HG03442 (cell line): ENCODE data around the gene ERI2.
"Not testable (repeated sequence)": the region's sequence is repeated elsewhere in the genome, so short reads cannot be mapped to it uniquely, and the experiment has no call there.

Experiments
- ATAC-seq: cut with Tn5 transposase; IDR thresholded peaks from one replicate; pipeline ENCODE4 v1.9.1; 2021; ENCODE audit warnings: mild to moderate bottlenecking, moderate library complexity; ENCODE audit not compliant: unreplicated experiment

Gene ERI2

DNA sequence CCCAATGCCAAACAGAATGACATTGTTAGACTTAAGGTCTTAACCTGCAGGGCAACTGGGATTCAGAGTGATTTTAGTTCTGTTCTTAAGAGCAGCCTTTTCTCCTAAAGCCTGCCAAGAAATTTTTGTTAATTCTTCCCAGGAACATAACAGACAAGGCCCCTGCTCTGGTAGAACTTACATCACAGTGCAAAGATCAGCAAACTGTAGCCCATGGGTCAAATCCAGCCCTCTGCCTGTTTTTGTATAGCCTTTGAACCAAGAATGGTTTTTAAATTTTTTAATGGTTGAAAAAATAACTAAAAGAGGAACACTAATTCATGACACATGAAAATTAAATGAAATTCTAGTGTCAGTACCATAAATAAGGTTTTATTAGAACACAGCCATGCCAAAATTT is 38.7 kb downstream of the ERI2 start:
- no peak for ATAC-seq

DNA sequence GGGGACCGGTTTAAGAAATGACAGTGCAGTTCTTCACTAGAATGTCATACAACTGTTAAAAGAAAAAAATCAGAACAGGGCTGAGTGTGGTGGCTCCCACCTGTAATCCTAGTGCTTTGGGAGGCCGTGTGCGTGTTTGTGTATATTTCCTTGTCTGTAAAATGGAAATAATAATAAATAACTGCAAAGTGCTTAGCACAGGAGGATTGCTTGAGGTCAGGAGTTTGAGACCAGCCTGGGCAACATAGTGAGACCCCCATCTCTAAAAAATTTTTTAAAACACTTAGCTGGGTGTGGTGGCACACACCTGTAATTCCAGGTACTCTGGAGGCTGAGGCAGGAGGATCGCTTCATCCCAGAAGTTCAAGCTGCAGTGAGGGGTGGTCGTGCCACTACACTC is 40.0 kb downstream of the ERI2 start:
- ATAC-seq = no peak

DNA sequence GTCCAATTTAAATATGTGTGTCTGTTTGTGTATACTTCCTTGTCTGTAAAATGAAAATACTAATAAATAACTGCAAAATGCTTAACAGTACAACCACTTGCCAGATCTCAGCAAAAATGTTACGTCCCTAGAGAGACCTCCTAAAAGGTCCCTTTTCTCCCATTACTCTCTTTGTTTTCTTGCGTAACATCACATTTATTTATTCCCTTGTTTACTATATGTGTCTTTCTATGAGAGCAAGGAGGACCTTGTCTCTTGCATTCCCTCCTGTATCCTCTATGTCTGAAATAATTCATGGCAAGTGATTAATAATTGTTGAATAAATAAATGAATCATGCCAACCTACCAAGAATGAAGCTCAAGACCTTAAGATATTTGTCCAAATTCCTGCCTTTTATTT is 40.5 kb downstream of the ERI2 start:
- ATAC-seq = no peak

DNA sequence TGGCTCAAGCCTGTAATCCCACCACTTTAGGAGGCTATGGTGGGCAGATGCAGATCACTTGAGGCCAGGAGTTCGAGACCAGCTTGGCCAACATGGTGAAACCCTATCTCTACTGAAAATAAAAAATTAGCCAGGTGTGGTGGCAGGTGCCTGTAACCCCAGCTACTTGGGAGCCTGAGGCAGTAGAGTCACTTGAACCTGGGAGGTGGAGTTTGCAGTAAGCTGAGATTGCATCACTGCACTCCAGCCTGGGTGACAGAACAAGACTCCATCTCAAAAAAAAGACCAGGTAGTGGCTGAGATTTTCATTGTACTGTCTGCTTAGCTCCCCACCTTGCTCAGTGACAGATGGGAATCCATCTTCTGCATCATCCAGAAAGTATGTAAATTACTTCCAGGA is 41.8 kb downstream of the ERI2 start:
- not testable (repeated sequence) for ATAC-seq

DNA sequence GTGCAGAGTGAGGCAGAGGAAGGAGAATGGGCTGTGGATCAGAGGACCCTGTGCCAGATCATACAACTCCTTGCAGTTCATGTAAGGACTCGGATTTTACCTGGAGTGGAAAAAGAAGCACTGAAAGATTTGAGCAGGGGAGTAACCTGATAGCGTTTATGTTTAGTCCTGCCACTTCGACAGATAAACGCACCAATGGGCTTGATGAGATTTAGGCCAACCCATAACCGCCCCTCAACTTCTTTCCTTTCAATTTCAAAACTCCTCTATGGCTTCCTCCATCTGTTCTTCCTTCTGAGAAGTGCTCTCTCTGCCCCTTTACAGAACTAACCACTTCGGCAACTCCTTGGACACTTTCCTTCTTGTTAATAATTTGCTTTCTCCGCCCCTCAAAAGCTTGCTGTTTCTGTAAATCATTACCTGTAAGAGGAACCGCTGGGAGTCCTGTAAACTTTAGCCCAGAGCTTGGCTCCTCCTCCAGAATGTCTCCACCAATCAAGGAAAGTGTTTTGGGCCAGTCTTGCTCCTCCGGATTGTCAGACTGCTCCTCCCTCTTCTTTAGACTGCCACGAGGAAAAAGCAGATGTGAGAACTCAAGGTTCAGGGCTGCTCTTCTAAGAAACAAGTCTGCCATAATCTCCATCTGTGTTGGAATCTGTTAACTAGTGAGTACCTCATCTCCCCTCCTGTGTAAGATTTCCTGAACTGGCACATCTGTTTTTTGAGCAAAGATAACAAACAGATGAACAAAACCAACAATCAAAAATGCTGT is 42.6 kb downstream of the ERI2 start, which contains the start of gene ACSM3:
Gene ACSM3, plus strand, starts transcription at position 554 of the 772 bp plus-strand sequence. CDS start 6,021 bp downstream, outside the sequence.
- ATAC-seq = peak; percentile 97

DNA sequence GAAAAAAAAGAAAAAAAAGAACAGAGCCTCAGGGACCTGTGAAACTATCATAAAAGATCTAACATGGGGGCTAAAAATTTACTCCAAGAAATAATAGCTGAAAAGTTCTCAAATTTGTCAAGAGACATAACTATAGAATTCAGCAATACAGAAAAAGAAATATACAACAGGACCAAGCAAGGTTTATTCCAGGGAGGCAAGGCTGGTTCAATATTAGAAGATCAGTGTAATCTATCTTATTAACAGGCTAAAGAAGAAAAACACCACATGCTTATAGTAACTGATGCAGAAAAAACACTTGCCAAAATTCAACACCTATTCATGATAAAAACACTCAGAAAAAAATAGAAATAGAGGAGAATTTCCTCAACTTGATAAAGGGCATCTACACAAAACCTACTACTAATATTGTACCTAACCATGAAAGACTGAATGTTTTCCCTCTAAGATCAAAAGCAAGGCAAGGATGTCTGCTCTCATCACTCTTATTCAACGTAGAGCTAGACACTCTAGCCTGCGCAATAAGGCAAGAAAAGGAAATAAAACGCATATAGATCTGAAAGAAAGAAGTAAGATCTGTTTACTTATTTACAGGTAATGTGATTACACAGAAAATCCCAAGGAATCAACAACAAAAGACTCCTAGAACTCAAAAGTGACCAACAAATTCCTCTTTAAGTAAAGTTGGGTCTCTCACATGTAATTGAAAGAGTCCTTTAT is 43.7 kb downstream of the ERI2 start:
- no peak for ATAC-seq

DNA sequence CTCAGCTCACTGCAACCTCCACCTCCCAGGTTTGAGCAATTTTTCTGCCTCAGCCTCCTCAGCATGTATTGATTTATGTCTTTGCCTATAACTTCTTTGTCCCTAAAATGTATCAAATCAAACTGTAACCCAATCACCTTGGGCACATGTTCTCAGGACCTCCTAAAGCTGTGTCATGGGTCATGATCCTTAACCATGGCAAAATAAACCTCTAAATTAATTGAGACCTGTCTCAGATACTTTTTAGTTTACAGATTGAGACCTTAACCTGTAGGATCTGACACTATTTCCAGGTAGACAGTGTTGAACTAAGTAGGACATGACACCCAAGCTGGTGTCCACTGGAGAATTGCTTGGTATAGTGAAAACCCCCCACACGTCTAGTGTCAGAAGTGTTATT is 45.1 kb downstream of the ERI2 start:
- no peak for ATAC-seq

DNA sequence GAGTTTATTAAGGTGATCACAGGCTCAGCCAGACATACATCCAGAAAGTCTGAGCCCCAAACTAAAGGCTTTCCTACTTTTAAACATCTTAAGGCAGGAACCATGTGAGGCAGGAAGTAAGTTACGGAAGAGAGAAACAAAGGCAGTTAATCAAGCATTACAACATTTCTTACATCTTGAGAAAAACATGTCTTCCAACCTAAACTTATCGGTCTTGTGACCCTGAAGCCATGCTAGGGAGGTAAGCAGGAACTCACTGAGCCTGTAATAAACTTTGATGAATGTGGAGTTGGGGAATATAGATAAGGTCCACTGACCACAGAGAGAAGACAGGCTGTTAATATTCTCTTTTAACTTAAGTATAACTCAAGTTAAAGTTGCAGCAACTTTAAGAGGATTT is 45.9 kb downstream of the ERI2 start:
- no peak for ATAC-seq

DNA sequence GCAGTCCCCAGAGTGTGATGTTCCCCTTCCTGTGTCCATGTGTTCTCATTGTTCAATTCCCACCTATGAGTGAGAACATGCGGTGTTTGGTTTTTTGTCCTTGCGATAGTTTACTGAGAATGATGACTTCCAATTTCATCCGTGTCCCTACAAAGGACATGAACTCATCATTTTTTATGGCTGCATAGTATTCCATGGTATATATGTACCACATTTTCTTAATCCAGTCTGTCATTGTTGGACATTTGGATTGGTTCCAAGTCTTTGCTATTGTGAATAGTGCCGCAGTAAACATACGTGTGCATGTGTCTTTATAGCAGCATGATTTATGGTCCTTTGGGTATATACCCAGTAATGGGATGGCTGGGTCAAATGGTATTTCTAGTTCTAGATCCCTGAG is 50.5 kb downstream of the ERI2 start:
- ATAC-seq = not testable (repeated sequence)

DNA sequence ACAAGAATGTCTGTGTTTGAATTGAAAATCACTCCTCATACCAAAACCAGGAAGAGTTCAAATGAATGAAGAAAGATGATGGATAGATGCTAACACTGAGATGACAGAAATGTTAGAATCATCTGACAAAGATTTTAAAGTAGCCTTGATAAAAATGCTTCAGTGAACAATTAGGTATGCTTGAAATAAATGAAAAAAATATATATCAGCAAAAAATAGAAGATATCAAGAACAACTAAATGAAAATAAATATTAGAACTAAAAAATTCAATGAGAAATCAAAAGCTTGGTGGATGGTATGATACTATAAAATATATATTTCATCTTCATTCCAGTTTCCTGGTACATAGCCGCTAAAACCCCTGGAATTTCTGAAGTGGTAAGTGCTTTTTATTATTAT is 51.0 kb downstream of the ERI2 start:
- no peak for ATAC-seq

DNA sequence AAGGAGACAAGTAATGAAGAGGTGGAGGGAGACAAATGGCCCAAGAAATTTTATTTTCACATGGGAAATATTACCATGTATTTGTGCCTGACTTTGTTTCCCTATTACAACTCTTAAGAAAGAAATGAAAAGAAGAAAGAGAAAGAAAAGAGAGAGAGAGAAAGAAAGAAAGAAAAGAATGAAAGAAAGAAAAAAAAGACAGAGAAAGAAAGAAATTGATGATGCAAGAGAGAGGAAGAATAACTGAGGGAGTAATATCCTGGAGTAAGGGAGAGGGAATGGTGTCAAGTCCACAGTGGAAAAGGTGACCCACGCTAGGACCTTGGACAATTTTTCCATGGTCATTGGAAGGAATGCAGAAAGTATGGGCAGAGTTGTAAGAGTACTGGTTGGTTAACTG is 52.5 kb downstream of the ERI2 start:
- ATAC-seq = no peak

DNA sequence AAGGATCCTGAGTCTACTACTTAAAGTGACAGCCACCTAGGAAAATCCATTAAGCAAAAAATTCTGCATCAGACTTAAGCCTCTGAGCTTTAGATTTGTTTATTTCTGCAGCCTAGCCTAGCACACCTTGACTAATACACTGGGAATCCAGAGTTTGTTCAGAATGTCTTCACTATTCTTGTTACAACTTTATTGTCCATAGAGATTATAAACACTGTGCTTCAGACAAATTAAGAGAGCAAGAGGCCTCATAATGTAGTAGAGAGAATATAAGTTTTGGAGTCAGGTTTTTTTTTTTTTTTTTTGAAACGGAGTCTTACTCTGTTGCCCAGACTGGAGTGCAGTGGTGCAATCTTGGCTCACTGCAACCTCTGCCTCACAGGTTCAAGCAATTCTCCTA is 55.7 kb downstream of the ERI2 start:
- no peak for ATAC-seq

DNA sequence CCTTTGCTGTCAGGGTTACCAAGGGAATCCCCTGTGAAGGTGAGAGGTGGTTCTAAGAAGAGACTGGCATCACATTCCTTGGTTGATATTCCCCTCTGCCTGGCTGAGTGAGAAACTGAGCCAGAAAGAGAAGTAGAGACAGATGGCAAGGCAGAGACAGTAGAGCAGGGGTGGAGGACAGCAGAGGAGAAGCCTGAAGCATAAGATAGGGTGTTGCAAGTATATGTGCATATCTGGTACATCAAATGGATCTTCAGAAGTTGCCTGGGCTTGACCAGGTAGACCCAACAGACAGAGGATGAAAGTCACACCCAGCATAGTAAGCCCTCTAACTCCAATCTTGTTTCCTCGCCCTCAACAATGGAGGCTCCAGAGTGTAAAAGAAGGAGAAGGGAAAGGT is 56.8 kb downstream of the ERI2 start:
- no peak for ATAC-seq

DNA sequence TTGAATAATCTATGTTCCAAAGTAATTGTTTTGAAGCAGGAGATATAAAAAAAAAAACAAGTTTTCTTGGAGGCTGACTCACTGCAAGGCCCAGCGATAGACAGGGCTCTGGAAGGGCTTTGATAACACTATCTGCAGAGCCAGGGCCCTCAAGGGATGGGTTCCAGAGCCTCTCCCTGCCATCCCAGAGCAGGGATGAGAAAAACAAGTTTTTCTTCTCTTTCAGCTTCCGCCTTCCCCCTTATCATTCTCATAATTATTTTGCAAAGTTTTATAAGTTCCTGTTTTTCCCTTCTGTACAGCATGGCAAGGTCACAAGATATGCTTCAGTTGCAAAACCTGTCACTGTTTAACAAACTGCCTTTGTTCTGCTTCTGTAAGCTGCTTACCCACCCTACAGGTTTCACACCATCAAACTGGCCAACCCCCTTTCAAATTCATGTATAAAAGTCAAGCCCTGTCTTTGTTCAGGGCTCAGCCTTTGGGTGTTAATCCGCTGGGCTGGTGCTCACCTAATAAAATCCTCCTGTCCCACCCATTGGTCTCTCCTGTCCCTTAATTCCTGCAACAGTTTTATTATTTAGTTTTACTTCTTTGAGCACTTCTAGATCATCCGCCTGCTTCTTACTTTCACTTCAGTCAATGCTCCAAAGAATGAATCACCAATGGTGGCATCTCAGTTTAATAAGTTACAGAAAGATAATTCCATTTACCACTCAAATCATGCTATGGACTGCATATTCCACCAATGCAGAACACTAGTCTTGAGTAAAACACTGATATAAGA is 59.0 kb downstream of the ERI2 start:
- ATAC-seq = no peak

DNA sequence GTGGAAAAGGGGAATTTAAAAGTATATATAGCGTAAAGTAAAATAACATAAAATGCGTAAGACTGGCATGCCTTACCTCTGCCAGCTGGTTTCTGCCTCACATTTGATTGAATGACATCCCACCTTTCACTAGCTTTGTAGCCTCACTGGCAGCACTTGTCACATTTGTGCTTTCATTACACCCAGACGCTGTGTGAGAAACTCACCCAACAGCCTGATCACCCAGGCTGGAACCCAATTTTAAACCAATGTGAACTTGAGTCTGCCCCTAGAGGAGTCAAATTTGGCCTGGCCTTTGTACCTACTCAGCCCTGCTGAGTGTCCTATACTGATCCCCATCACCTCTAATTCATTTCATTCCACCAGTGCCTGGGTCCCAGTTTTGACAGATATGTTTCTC is 59.8 kb downstream of the ERI2 start:
- ATAC-seq = no peak
